ENCODE measurements around the gene PTTG2. TPM values are rescaled to one million over a fixed set of nuclear protein-coding genes. Genes with fewer than 3 reads are reported as not detected.

The PTTG2 gene
- total RNA-seq, 1 experiment from 2014 or later, result not detected

GRCh38 chr4:37938208-37938607 is 22.0 kb upstream of the PTTG2 start:
- BruUV-seq (replicated peaks), result no TSS peak

GRCh38 chr4:37946503-37947179 is 13.6 kb upstream of the PTTG2 start:
- CTCF ChIA-PET, result no interaction called here
- no TSS peak for BruUV-seq (replicated peaks)
- no peak overlapping the region for H3K4me3 Mint-ChIP-seq (ENCODE audit: low read depth, unreplicated experiment)
- no peaks in the 10 kb centered on the region for H3K9me3 Mint-ChIP-seq (ENCODE audit: low read depth, unreplicated experiment)
- TF ChIP-seq CTCF (IDR thresholded peaks at IDR 0.05; ENCODE audit: unreplicated experiment), result no peak
- no peak overlapping the region for H3K27ac Mint-ChIP-seq (ENCODE audit: unreplicated experiment)
- DNase-seq, result no peak
- H3K4me1 Mint-ChIP-seq (ENCODE audit: low read depth, unreplicated experiment), result no peaks in the 10 kb centered on the region
- H3K36me3 Mint-ChIP-seq (ENCODE audit: insufficient read depth, unreplicated experiment), result peaks cover 5% of the 10 kb centered on the region
- peaks cover 16% of the 10 kb centered on the region for H3K27me3 Mint-ChIP-seq (ENCODE audit: unreplicated experiment)
- intact Hi-C loops (cut with micrococcal nuclease; ENCODE audit: unreplicated experiment), result no loop called here

More at GRCh38 chr4:37938208-37938607, 22.0 kb upstream of the PTTG2 start:
- CTCF ChIA-PET, result no interaction called here
- H3K4me3 Mint-ChIP-seq (ENCODE audit: low read depth, unreplicated experiment), result no peak overlapping the region
- no peaks in the 10 kb centered on the region for H3K4me1 Mint-ChIP-seq (ENCODE audit: low read depth, unreplicated experiment)
- intact Hi-C loops (cut with micrococcal nuclease; ENCODE audit: unreplicated experiment), result no loop called here
- no peak overlapping the region for H3K27ac Mint-ChIP-seq (ENCODE audit: unreplicated experiment)
- peaks cover 18% of the 10 kb centered on the region for H3K27me3 Mint-ChIP-seq (ENCODE audit: unreplicated experiment)
- no peaks in the 10 kb centered on the region for H3K9me3 Mint-ChIP-seq (ENCODE audit: low read depth, unreplicated experiment)
- H3K36me3 Mint-ChIP-seq (ENCODE audit: insufficient read depth, unreplicated experiment), result peaks cover 5% of the 10 kb centered on the region
- DNase-seq, result no peak
- TF ChIP-seq CTCF (IDR thresholded peaks at IDR 0.05; ENCODE audit: unreplicated experiment), result no peak

- peaks cover 5% of the 10 kb centered on the region for H3K27me3 Mint-ChIP-seq (ENCODE audit: unreplicated experiment)
- H3K36me3 Mint-ChIP-seq (ENCODE audit: insufficient read depth, unreplicated experiment), result no peaks in the 10 kb centered on the region
- intact Hi-C loops (cut with micrococcal nuclease; ENCODE audit: unreplicated experiment), result no loop called here
- no peak for TF ChIP-seq CTCF (IDR thresholded peaks at IDR 0.05; ENCODE audit: unreplicated experiment)
- H3K27ac Mint-ChIP-seq (ENCODE audit: unreplicated experiment), result no peak overlapping the region
- CTCF ChIA-PET, result no interaction called here
- no peaks in the 10 kb centered on the region for H3K4me1 Mint-ChIP-seq (ENCODE audit: low read depth, unreplicated experiment)
- DNase-seq, result no peak
- no peak overlapping the region for H3K4me3 Mint-ChIP-seq (ENCODE audit: low read depth, unreplicated experiment)
- H3K9me3 Mint-ChIP-seq (ENCODE audit: low read depth, unreplicated experiment), result no peaks in the 10 kb centered on the region
- no TSS peak for BruUV-seq (replicated peaks)
Measured at GRCh38 chr4:37948542-37948941, 11.7 kb upstream of the PTTG2 start.

- CTCF ChIA-PET, result no interaction called here
- Mint-ChIP-seq H3K4me1 (ENCODE audit: low read depth, unreplicated experiment) (no peaks in the 10 kb centered on the region), H3K36me3 (ENCODE audit: insufficient read depth, unreplicated experiment) (no peaks in the 10 kb centered on the region), H3K4me3 (ENCODE audit: low read depth, unreplicated experiment) (no peak overlapping the region), H3K27ac (ENCODE audit: unreplicated experiment) (no peak overlapping the region), H3K9me3 (ENCODE audit: low read depth, unreplicated experiment) (no peaks in the 10 kb centered on the region), H3K27me3 (ENCODE audit: unreplicated experiment) (no peaks in the 10 kb centered on the region)
- no peak for DNase-seq
- BruUV-seq (replicated peaks), result no TSS peak
- intact Hi-C loops (cut with micrococcal nuclease; ENCODE audit: unreplicated experiment), result no loop called here
- TF ChIP-seq CTCF (IDR thresholded peaks at IDR 0.05; ENCODE audit: unreplicated experiment), result no peak
Measured at GRCh38 chr4:37949636-37950426, 10.4 kb upstream of the PTTG2 start.

All from Calu3 (cell line).